Measurements from ENCODE around the gene WDR6.

DNA sequence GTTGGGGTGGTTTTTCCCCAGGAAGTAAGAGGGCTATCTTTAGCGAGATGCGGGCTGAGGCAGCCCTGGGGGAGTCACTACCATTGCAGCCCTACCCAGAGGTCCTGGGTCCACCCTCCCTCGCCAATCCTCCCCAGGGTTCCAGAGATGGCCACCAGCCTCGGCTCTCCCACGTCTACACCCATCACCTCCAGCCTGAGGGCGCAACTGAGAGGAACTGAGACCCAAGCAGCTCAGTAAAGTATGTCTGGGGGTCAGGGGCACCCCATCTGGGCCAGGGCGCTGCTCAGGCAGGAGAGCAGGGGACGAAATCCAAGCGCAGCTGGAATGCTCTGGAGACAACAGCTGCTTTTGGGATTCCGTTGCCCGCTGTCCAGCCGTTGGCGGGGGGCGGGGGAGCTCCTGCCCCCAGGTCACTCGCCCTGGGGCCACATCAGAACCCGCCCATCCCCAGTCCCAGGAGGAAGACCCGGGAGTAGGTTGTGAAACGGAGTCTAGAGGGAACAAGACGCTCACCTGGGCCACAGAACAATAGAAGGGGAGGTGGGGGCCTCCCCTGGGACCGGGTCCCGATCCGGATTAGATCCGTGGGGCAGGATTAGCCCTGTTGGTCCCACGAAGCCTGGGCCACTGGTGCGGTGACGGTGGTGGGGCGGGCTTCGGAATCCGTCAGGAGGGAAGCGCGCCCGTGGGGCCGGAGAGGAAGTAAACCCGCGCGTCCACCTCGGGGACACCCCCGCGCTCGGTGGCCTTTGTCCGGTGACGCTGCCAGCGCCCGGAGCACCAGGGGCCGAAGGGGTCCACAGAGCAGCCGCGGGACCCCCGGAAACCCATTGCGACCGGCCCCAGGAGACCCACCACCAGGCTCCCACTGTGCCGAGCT, 13.4 kb downstream of the WDR6 start:
- no peak for TF ChIP-seq POLR2A (IDR thresholded peaks at IDR 0.05; ENCODE audit: low read depth)
- TF ChIP-seq, protein P1, sequence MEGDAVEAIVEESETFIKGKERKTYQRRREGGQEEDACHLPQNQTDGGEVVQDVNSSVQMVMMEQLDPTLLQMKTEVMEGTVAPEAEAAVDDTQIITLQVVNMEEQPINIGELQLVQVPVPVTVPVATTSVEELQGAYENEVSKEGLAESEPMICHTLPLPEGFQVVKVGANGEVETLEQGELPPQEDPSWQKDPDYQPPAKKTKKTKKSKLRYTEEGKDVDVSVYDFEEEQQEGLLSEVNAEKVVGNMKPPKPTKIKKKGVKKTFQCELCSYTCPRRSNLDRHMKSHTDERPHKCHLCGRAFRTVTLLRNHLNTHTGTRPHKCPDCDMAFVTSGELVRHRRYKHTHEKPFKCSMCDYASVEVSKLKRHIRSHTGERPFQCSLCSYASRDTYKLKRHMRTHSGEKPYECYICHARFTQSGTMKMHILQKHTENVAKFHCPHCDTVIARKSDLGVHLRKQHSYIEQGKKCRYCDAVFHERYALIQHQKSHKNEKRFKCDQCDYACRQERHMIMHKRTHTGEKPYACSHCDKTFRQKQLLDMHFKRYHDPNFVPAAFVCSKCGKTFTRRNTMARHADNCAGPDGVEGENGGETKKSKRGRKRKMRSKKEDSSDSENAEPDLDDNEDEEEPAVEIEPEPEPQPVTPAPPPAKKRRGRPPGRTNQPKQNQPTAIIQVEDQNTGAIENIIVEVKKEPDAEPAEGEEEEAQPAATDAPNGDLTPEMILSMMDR (IDR thresholded peaks at IDR 0.05): no peak
- no peak for TF ChIP-seq POLR2AphosphoS5 (IDR thresholded peaks at IDR 0.05)
